Mesendoderm (in vitro differentiated cells): ENCODE results near the gene USPL1.
A peak's percentile ranks its signal among the peaks of the same experiment; 100 is the strongest.

Experiments
- DNase-seq: peaks from one replicate; pipeline ENCODE4 v3.0.0; 2013
- H2AK5ac ChIP-seq: 2 replicates; pipeline ENCODE4 v1.6.1; 2013; ENCODE audit warnings: low read length, inconsistent platforms
- H2BK120ac ChIP-seq: 2 replicates; pipeline ENCODE4 v1.6.1; 2013; ENCODE audit warnings: low read depth, mild to moderate bottlenecking, low read length, moderate library complexity, mixed read lengths
- H2BK15ac ChIP-seq: replicated peaks from 2 replicates; pipeline ENCODE4 v1.6.1; 2013; ENCODE audit warnings: low read depth, mild to moderate bottlenecking, moderate library complexity
- H2BK5ac ChIP-seq: 2 replicates; pipeline ENCODE4 v1.6.1; 2013; ENCODE audit warnings: low read length, inconsistent platforms
- H3K18ac ChIP-seq: 2 replicates; pipeline ENCODE4 v1.6.1; 2013; ENCODE audit warnings: mild to moderate bottlenecking, low read length, mixed read lengths
- H3K23ac ChIP-seq: one replicate; pipeline ENCODE4 v1.6.1; 2013; ENCODE audit warnings: low read length
- H3K27ac ChIP-seq: 2 replicates; pipeline ENCODE4 v1.5.1; 2013; ENCODE audit warnings: low read depth, mild to moderate bottlenecking, inconsistent platforms, low read length, moderate library complexity
- H3K27me3 ChIP-seq: 2 replicates; pipeline ENCODE4 v1.6.1; 2013; ENCODE audit warnings: low read length, control low read depth, mild to moderate bottlenecking, inconsistent platforms; ENCODE audit not compliant: insufficient read depth, poor library complexity
- H3K36me3 ChIP-seq: 2 replicates; pipeline ENCODE4 v1.6.1; 2013; ENCODE audit warnings: low read length, inconsistent platforms; ENCODE audit not compliant: control insufficient read depth, insufficient read depth
- H3K4ac ChIP-seq: one replicate; pipeline ENCODE4 v1.6.1; 2013; ENCODE audit warnings: low read depth, mild to moderate bottlenecking, low read length, moderate library complexity
- H3K4me1 ChIP-seq: 2 replicates; pipeline ENCODE4 v1.6.1; 2013; ENCODE audit warnings: low read depth, low read length, inconsistent platforms; ENCODE audit not compliant: control insufficient read depth
- H3K4me2 ChIP-seq: 2 replicates; pipeline ENCODE4 v1.6.1; 2013; ENCODE audit warnings: low read length
- H3K4me3 ChIP-seq: 2 replicates; pipeline ENCODE4 v1.5.1; 2013; ENCODE audit warnings: mild to moderate bottlenecking, low read length
- H3K56ac ChIP-seq: one replicate; pipeline ENCODE4 v1.6.1; 2013; ENCODE audit warnings: low read length
- H3K79me1 ChIP-seq: 2 replicates; pipeline ENCODE4 v1.6.1; 2013; ENCODE audit warnings: low read length, inconsistent platforms
- H3K79me2 ChIP-seq: 2 replicates; pipeline ENCODE4 v1.6.1; 2013; ENCODE audit warnings: mild to moderate bottlenecking, low read length; ENCODE audit not compliant: control insufficient read depth, insufficient read depth
- H3K9ac ChIP-seq: 2 replicates; pipeline ENCODE4 v1.6.1; 2013; ENCODE audit warnings: low read length, inconsistent platforms
- H4K5ac ChIP-seq: one replicate; pipeline ENCODE4 v1.6.1; 2013; ENCODE audit warnings: low read length
- H4K8ac ChIP-seq: one replicate; pipeline ENCODE4 v1.6.1; 2013; ENCODE audit warnings: low read depth, mild to moderate bottlenecking, control low read depth, low read length, moderate library complexity
- WGBS: extraction: QIAGEN DNeasy Blood & Tissue Kit; methylation state at CpG from one replicate; pipeline ENCODE4 v1.1.7; 2013; ENCODE audit warnings: low lambda C conversion rate, missing lambda C conversion rate; ENCODE audit not compliant: insufficient coverage; ENCODE audit errors: extremely low coverage; 5-methylcytosine and 5-hydroxymethylcytosine counted together

The USPL1 gene

GRCh38 chr13:30700364-30700763 is 82.6 kb downstream of the USPL1 start:
- Histone ChIP-seq H2BK15ac (no peak overlapping the region), H4K8ac (no peak overlapping the region), H2BK120ac (no peak overlapping the region), H4K5ac (no peak overlapping the region), H2BK5ac (no peak overlapping the region), H3K18ac (no peak overlapping the region), H3K79me2 (no peaks in the 10 kb centered on the region), H3K23ac (no peak overlapping the region), H3K36me3 (no peaks in the 10 kb centered on the region), H3K4ac (no peak overlapping the region), H3K4me1 (no peaks in the 10 kb centered on the region), H3K9ac (no peak overlapping the region), H3K27ac (no peak overlapping the region), H3K79me1 (no peaks in the 10 kb centered on the region), H3K27me3 (no peaks in the 10 kb centered on the region), H3K4me2 (no peak overlapping the region), H3K56ac (no peak overlapping the region), H3K4me3 (no peak overlapping the region), H2AK5ac (no peak overlapping the region)
- DNase-seq, result no peak
- WGBS, result no CpG with 5 or more reads among the region's 5 CpGs

GRCh38 chr13:30702006-30702405 is 84.3 kb downstream of the USPL1 start:
- Histone ChIP-seq H3K4me2 (no peak overlapping the region), H3K36me3 (no peaks in the 10 kb centered on the region), H3K56ac (no peak overlapping the region), H3K23ac (no peak overlapping the region), H2BK5ac (no peak overlapping the region), H3K18ac (no peak overlapping the region), H3K79me1 (no peaks in the 10 kb centered on the region), H3K9ac (no peak overlapping the region), H4K8ac (no peak overlapping the region), H3K27ac (no peak overlapping the region), H4K5ac (no peak overlapping the region), H3K4me1 (peaks cover 2% of the 10 kb centered on the region), H2BK120ac (no peak overlapping the region), H2BK15ac (no peak overlapping the region), H3K79me2 (no peaks in the 10 kb centered on the region), H3K4ac (no peak overlapping the region), H2AK5ac (no peak overlapping the region), H3K4me3 (no peak overlapping the region), H3K27me3 (no peaks in the 10 kb centered on the region)
- WGBS, result no CpG with 5 or more reads among the region's 4 CpGs
- DNase-seq, result peak; percentile 22

- no peaks in the 10 kb centered on the region for H3K79me2 ChIP-seq
- no CpG with 5 or more reads among the region's 6 CpGs for WGBS
- H2BK15ac ChIP-seq, result no peak overlapping the region
- no peaks in the 10 kb centered on the region for H3K27me3 ChIP-seq
- no peak overlapping the region for H2BK5ac ChIP-seq
- no peak overlapping the region for H3K18ac ChIP-seq
- H4K5ac ChIP-seq, result no peak overlapping the region
- H3K4me2 ChIP-seq, result no peak overlapping the region
- no peak overlapping the region for H4K8ac ChIP-seq
- H3K4me3 ChIP-seq, result no peak overlapping the region
- no peak overlapping the region for H2BK120ac ChIP-seq
- no peak for DNase-seq
- peaks cover 2% of the 10 kb centered on the region for H3K4me1 ChIP-seq
- no peak overlapping the region for H3K27ac ChIP-seq
- no peaks in the 10 kb centered on the region for H3K79me1 ChIP-seq
- H3K4ac ChIP-seq, result no peak overlapping the region
- H2AK5ac ChIP-seq, result no peak overlapping the region
- H3K23ac ChIP-seq, result no peak overlapping the region
- H3K9ac ChIP-seq, result no peak overlapping the region
- no peak overlapping the region for H3K56ac ChIP-seq
- H3K36me3 ChIP-seq, result no peaks in the 10 kb centered on the region
Observed at GRCh38 chr13:30704596-30704995, 86.9 kb downstream of the USPL1 start.

GRCh38 chr13:30705680-30706079 is 88.0 kb downstream of the USPL1 start:
- Histone ChIP-seq H3K4me1 (peaks cover 2% of the 10 kb centered on the region), H2AK5ac (no peak overlapping the region), H3K27me3 (no peaks in the 10 kb centered on the region), H3K4me2 (no peak overlapping the region), H3K79me1 (no peaks in the 10 kb centered on the region), H2BK5ac (no peak overlapping the region), H3K9ac (no peak overlapping the region), H3K27ac (no peak overlapping the region), H3K4me3 (no peak overlapping the region), H4K8ac (no peak overlapping the region), H3K18ac (no peak overlapping the region), H3K56ac (no peak overlapping the region), H4K5ac (no peak overlapping the region), H3K4ac (no peak overlapping the region), H3K36me3 (no peaks in the 10 kb centered on the region), H2BK15ac (no peak overlapping the region), H3K79me2 (no peaks in the 10 kb centered on the region), H2BK120ac (peak overlapping the region; percentile 31), H3K23ac (no peak overlapping the region)
- no CpG with 5 or more reads among the region's 4 CpGs for WGBS
- peak; percentile 76 for DNase-seq

GRCh38 chr13:30708541-30708940 is 90.8 kb downstream of the USPL1 start:
- no peaks in the 10 kb centered on the region for H3K36me3 ChIP-seq
- no peak overlapping the region for H2BK5ac ChIP-seq
- no peak overlapping the region for H3K23ac ChIP-seq
- no peak overlapping the region for H3K56ac ChIP-seq
- H4K8ac ChIP-seq, result no peak overlapping the region
- H2AK5ac ChIP-seq, result no peak overlapping the region
- peaks cover 2% of the 10 kb centered on the region for H3K4me1 ChIP-seq
- H3K79me2 ChIP-seq, result no peaks in the 10 kb centered on the region
- no peak overlapping the region for H3K4me2 ChIP-seq
- H4K5ac ChIP-seq, result no peak overlapping the region
- H3K4ac ChIP-seq, result no peak overlapping the region
- no peaks in the 10 kb centered on the region for H3K27me3 ChIP-seq
- H3K79me1 ChIP-seq, result no peaks in the 10 kb centered on the region
- no peak overlapping the region for H3K18ac ChIP-seq
- WGBS, result no CpG with 5 or more reads among the region's 3 CpGs
- H3K9ac ChIP-seq, result no peak overlapping the region
- no peak for DNase-seq
- H2BK15ac ChIP-seq, result no peak overlapping the region
- no peak overlapping the region for H3K27ac ChIP-seq
- H2BK120ac ChIP-seq, result no peak overlapping the region
- no peak overlapping the region for H3K4me3 ChIP-seq
